ENCODE measurements around the gene CPEB2. TPM values are rescaled to one million over a fixed set of nuclear protein-coding genes. Genes with fewer than 3 reads are reported as not detected.

Gene CPEB2
- total and polyA plus RNA-seq, 9 of the 15 experiments (the other 6 are each of a cell fraction or from before 2014, with no cell fraction given), result 0.39 to 3.0 (median 1.4) TPM

DNA sequence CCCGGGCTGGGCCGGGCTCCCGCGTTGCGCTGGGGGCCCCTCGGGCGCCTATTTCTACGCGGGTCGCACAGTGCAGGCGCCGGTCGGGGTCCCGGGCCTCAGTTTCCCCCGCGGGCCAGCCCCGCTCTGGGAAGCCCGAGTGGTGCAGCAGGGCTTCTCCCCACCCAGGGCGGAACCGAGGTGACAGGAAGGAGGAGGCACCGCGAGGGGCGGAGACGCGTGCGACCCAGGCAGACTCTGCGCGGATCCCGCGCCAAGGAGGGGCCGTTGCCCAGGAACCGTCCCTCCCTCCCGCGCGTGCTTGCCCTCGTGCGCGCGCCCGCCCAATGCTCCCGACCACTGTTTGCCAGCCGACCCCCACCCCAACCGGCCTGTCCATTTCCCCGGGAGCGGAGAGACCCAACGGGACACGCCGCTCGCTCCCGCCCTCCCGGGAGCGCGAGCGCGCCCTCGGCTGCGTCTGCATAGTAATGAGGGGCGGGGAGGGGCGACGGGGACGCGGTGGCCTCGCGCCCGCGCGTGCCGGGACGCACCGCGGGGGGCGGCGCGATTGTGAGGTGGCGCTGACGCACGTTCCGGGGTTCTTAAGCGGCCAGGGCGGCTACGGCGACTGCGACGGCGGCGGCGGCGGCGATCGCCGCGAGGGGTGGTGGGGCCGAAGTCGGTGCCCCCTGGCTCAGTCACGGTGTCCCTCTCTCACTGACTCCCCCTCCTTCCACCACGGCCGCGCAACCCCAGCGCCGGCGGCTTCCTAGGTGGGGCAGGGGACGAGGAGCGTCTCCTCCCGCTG is at the start of gene CPEB2 (continued):
- TF ChIP-seq TAF1 (IDR thresholded peaks at IDR 0.05; ENCODE audit: control insufficient read depth, extremely low read depth, insufficient read depth, low read length, severe bottlenecking) (peak; percentile 21), ZNF23 (CRISPR knock-in tag; IDR thresholded peaks at IDR 0.05) (no peak), STAT5B (CRISPR knock-in tag; IDR thresholded peaks at IDR 0.05) (no peak), ZNF274 (IDR thresholded peaks at IDR 0.05; ENCODE audit: borderline replicate concordance, low read depth, low read length) (no peak; the same call in 1 of the 2 replicates), POLR3G (IDR thresholded peaks at IDR 0.05; ENCODE audit: extremely low read depth, insufficient read length, insufficient replicate concordance) (no peak), HNRNPH1 (optimal IDR thresholded peaks at IDR 0.05; ENCODE audit: low read depth, low read length) (no peak), ZKSCAN1 (IDR thresholded peaks at IDR 0.05; ENCODE audit: low read depth, low read length) (no peak), NFXL1 (CRISPR knock-in tag; IDR thresholded peaks at IDR 0.05) (no peak), RBM25 (IDR thresholded peaks at IDR 0.05; ENCODE audit: low read depth, low read length, severe bottlenecking) (no peak), SAFB (IDR thresholded peaks at IDR 0.05; ENCODE audit: borderline replicate concordance, low read depth, low read length) (0 out of 2 replicates have a peak, but pooled peaks have one; percentile 72), MAFF (IDR thresholded peaks at IDR 0.05; ENCODE audit: low read length) (no peak), MCM7 (IDR thresholded peaks at IDR 0.05) (no peak), BCLAF1 (IDR thresholded peaks at IDR 0.05; ENCODE audit: borderline replicate concordance in 1 of 2, control insufficient read depth in 1 of 2, low read depth in 2 of 2, low read length in 1 of 2) (0 out of 4 replicates have a peak, but pooled peaks of 1 of the 2 experiments have one; percentile 39), PHTF2 (CRISPR knock-in tag; IDR thresholded peaks at IDR 0.05) (no peak), ZZZ3 (IDR thresholded peaks at IDR 0.05) (no peak), ZNF778 (CRISPR knock-in tag; IDR thresholded peaks at IDR 0.05) (no peak), ATF7 (IDR thresholded peaks at IDR 0.05) (peak; percentile 43), CEBPZ (IDR thresholded peaks at IDR 0.05; ENCODE audit: borderline replicate concordance, low read depth, low read length) (no peak), COPS2 (conservative IDR thresholded peaks at IDR 0.05) (no peak), KDM5B (IDR thresholded peaks at IDR 0.05; ENCODE audit: insufficient replicate concordance, low read depth, low read length) (peak; percentile 85)
- TF ChIP-seq, protein P1, sequence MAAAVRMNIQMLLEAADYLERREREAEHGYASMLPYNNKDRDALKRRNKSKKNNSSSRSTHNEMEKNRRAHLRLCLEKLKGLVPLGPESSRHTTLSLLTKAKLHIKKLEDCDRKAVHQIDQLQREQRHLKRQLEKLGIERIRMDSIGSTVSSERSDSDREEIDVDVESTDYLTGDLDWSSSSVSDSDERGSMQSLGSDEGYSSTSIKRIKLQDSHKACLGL (CRISPR knock-in tag; IDR thresholded peaks at IDR 0.05; ENCODE audit: borderline replicate concordance, poor library complexity, severe bottlenecking), result no peak
